Coronary artery (tissue), 2 donors: Measurements from ENCODE around the gene ZNF787.
A peak's percentile ranks its signal among the peaks of the same experiment; 100 is the strongest.

Experiments used
- DNase-seq: peaks from one replicate; pipeline ENCODE4 v3.0.0-alpha.2; 2017; ENCODE audit warnings: low spot score
- H3K27ac ChIP-seq, 2 donors: fragments of 200-600 bp; sonication (generic); one replicate each; pipeline ENCODE4 v1.5.1; 2016 to 2019
- H3K4me3 ChIP-seq: fragments of 200-600 bp; sonication (generic); 2 replicates; pipeline ENCODE4 v1.5.1; 2016; ENCODE audit warnings: mild to moderate bottlenecking, moderate library complexity
- CTCF ChIP-seq: fragments of 200-600 bp; sonication (generic); IDR thresholded peaks from one replicate; pipeline ENCODE4 v1.5.1; 2019; ENCODE audit warnings: antibody characterized with exemption

ZNF787 gene

GRCh38 chr19:56121180-56122167 is at the start of gene ZNF787:
Gene ZNF787 (minus strand): TSS chr19:56121295. CDS start chr19:56103217, 18,078 bp downstream.
- peak; percentile 100 for DNase-seq
- TF ChIP-seq CTCF: no peak
- peak within 1 kb of the TSS; percentile 85 to 97 for H3K27ac ChIP-seq
- peak within 1 kb of the TSS; percentile 92 for H3K4me3 ChIP-seq

- Histone ChIP-seq H3K27ac (no peak overlapping the region), H3K4me3 (no peak overlapping the region)
- no peak for DNase-seq
- no peak for TF ChIP-seq CTCF
These were observed 49.2 kb upstream of the ZNF787 start for GRCh38 chr19:56170261-56170660.

- no peak for TF ChIP-seq CTCF
- no peak overlapping the region for H3K27ac ChIP-seq
- no peak overlapping the region for H3K4me3 ChIP-seq
- no peak for DNase-seq
These were observed 46.0 kb upstream of the ZNF787 start for GRCh38 chr19:56167064-56167578.

- TF ChIP-seq CTCF: no peak
- Histone ChIP-seq H3K27ac (no peak overlapping the region), H3K4me3 (no peak overlapping the region)
- DNase-seq: no peak
These were observed 42.0 kb upstream of the ZNF787 start for GRCh38 chr19:56163097-56163496.

- no peak overlapping the region for H3K4me3 ChIP-seq
- no peak for TF ChIP-seq CTCF
- H3K27ac ChIP-seq: no peak overlapping the region
- DNase-seq: no peak
These were observed 41.2 kb upstream of the ZNF787 start for GRCh38 chr19:56162258-56162657.

- no peak for TF ChIP-seq CTCF
- Histone ChIP-seq H3K4me3 (no peak overlapping the region), H3K27ac (no peak overlapping the region)
- DNase-seq: no peak
These were observed 40.4 kb upstream of the ZNF787 start for GRCh38 chr19:56161534-56161933.
